GM12872 (cell line): ENCODE results near the gene MGMT.

Source experiments
- TF ChIP-seq, protein P1 (sequence below): IDR thresholded peaks from 3 replicates; pipeline ENCODE4 v1.5.1; 2011; ENCODE audit warnings: low read depth, mild to moderate bottlenecking, low read length, moderate library complexity; ENCODE audit not compliant: insufficient read depth

Gene MGMT

DNA sequence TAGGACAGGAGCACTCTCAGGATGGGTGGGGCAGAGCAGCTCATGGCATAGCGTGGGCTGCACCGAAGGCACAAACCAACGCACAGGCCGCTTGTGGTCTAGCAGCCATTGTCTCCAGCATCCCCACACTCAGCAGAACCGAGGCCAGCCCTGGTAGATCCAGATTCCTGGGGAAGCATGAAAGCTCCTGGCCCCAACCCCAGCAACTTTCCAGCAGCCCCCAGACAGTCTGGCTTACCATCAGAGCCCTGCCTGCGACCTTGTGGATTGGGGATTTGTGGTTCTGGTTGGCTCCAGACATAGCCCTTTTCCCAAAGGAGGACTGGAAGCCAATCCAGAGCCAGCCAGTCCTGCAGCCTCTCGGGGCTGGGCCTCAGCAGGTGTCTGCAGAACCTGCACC, 33.8 kb upstream of the MGMT start:
- TF ChIP-seq, protein P1, sequence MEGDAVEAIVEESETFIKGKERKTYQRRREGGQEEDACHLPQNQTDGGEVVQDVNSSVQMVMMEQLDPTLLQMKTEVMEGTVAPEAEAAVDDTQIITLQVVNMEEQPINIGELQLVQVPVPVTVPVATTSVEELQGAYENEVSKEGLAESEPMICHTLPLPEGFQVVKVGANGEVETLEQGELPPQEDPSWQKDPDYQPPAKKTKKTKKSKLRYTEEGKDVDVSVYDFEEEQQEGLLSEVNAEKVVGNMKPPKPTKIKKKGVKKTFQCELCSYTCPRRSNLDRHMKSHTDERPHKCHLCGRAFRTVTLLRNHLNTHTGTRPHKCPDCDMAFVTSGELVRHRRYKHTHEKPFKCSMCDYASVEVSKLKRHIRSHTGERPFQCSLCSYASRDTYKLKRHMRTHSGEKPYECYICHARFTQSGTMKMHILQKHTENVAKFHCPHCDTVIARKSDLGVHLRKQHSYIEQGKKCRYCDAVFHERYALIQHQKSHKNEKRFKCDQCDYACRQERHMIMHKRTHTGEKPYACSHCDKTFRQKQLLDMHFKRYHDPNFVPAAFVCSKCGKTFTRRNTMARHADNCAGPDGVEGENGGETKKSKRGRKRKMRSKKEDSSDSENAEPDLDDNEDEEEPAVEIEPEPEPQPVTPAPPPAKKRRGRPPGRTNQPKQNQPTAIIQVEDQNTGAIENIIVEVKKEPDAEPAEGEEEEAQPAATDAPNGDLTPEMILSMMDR: no peak

DNA sequence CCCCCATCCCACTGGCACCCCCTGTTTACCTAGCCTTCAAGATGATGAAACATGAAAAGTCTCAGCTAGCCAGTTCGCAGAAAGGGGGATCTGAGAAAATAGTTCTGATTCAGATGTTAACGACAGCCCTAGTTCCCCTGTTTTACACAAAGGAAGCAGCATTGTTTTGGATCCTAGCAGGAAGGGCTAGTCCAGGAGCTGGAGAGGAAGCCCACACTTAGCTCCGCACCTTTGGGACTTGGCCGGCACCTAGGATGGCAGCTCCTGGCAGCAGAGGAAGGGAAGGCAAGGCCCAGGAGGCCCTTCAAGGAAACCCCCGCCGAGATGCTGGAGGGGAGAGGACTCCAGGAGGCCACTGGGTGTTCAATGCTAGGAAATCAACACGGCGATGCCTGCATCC, 29.0 kb upstream of the MGMT start:
- TF ChIP-seq, protein P1: no peak

DNA sequence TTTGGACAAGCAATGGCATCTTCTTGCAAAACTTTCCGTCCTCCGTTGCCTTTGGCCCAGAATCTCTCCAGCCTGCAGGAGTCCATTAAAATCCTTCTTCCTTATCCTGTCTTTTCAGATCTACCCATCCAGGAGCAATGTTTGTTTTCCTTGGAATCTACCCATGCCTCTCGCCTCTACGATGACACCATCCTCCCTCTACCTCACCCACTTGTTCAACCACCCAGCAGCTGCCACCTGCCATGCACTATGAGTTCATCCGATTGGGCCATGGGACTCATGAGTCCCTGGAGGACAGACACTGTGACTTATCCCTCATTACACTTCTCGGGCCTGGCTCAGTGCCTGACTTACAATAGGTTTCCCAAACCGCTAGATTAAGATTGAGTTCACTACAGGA, 26.8 kb upstream of the MGMT start:
- TF ChIP-seq, protein P1: no peak

DNA sequence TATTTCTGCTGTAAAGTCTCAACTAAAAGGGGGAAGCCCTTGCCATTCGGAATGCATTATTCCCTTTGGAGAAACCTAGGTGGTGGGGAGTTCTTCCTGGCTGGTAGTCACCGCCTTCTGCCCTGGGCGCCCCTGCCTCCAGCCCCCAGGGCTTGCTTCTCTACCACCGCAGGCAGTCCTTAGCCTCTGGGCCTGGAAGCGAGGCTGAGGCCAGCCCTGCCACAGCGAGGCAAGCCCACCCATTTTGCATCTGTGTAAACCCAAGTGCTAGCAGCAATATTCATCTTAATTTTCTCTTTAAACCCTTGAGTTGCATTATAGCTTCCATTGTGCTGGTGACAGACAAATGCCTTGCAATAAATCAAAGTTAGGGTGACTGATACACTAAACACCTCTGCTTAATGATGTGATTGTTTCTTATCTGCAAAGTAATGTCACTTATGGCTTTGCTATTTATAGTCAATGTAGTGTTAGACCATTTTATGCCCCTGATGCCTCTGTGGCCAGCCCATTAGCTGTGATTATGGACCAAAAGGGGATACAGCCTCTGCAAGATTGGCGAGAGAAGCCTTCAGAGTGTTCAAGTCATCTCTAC, 26.2 kb upstream of the MGMT start:
- TF ChIP-seq, protein P1: no peak

DNA sequence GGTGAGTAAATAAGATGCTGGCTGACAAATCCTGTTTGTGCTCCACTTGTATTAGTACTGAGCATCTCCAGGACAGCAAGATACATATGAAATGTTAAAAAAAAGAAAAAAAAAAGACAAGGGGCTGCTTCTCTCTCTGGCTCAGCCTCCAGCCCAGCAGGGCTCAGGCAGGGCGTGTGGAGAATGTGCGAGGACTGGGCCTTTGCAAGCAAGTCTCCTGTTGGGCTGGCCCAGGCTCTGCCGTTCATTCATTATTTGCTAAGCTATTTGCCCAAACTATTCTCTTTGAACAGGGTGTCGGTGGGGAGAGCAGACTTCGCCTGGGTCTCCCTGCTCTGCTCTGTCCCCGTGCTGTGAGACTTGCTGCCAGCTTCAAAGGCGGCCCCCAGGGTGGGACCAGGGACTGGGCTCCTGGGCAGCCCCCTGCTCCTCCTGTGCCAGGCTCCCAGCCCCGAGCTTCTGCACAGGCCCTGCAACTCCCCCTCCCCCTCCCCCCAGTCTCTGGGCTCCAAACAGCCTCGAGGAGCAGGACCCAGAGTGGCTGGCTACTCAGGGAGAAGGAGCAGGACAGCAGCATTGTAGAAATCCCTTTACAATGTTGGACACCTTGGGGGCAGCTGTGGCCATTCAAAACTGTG, 25.6 kb upstream of the MGMT start:
- TF ChIP-seq, protein P1: no peak

DNA sequence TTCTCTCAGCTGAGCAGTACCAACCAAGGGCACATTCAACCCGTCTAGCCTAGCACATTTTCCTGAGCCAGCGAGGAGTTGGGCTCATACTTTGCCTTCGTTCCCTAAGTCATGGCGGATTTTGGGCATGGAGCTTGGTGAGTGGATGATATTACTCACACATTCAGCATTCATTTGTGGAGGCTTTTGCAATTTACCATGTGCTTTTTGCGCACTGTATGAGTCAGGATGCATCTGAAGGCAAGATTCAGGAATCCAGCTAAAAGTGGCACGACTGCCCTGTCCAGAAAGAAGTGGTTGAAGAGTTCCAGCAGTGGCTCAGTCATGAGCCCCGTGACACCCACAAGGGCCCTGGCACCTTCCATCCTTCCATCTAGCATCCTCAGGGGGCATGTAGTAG, 24.2 kb upstream of the MGMT start:
- TF ChIP-seq, protein P1: no peak

DNA sequence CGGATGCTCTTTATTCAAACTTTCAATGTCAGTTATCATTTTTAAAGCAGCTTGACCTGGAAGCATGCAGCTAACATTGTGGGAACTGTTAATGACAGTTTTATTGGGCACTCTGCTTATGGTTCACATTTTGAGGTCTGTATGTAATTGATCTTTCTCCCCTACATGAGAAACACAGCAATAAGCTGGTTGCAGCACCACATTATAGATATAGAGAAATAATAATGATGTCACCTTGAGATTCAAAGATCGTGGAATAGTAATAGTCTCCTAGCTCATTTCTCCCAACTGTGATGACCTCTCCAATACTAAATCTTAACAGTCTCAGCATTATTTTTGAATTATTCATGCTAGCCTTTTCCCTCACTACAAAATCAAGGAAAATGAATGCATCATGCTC, 22.7 kb upstream of the MGMT start:
- TF ChIP-seq, protein P1: no peak
